ENCODE data around the gene CRKL.

CRKL gene

GRCh38 chr22:20956258-20957101 lies 39.3 kb downstream of the CRKL start (continued):
- TF ChIP-seq ZNF404 (tag by site-specific recombination; IDR thresholded peaks at IDR 0.05) (no peak), SP2 (tag by site-specific recombination; IDR thresholded peaks at IDR 0.05) (no peak), ZNF398 (tag by site-specific recombination; IDR thresholded peaks at IDR 0.05) (no peak), MEIS1 (CRISPR knock-in tag; IDR thresholded peaks at IDR 0.05; ENCODE audit: borderline replicate concordance) (no peak), KLF10 (tag by site-specific recombination; IDR thresholded peaks at IDR 0.05) (no peak), TCF7L2 (IDR thresholded peaks at IDR 0.05; ENCODE audit: borderline replicate concordance, low read depth, low read length) (no peak), ZBTB20 (tag by site-specific recombination; IDR thresholded peaks at IDR 0.05) (no peak), MYNN (tag by site-specific recombination; IDR thresholded peaks at IDR 0.05; ENCODE audit: borderline replicate concordance) (no peak), ZNF140 (tag by site-specific recombination; IDR thresholded peaks at IDR 0.05) (no peak), ZNF544 (tag by site-specific recombination; IDR thresholded peaks at IDR 0.05) (no peak), ZNF175 (tag by site-specific recombination; IDR thresholded peaks at IDR 0.05) (no peak), ZNF639 (tag by site-specific recombination; IDR thresholded peaks at IDR 0.05) (no peak), ZNF548 (tag by site-specific recombination; IDR thresholded peaks at IDR 0.05) (no peak), ZNF221 (tag by site-specific recombination; IDR thresholded peaks at IDR 0.05; ENCODE audit: borderline replicate concordance) (no peak), ZXDB (tag by site-specific recombination; IDR thresholded peaks at IDR 0.05) (no peak), ZNF146 (tag by site-specific recombination; IDR thresholded peaks at IDR 0.05) (no peak), ZNF707 (tag by site-specific recombination; IDR thresholded peaks at IDR 0.05) (no peak), ZNF571 (tag by site-specific recombination; IDR thresholded peaks at IDR 0.05) (no peak), ZNF133 (tag by site-specific recombination; IDR thresholded peaks at IDR 0.05) (no peak), OSR2 (tag by site-specific recombination; IDR thresholded peaks at IDR 0.05) (peak; percentile 71), ZEB2 (tag by site-specific recombination; IDR thresholded peaks at IDR 0.05) (no peak), ZNF521 (tag by site-specific recombination; IDR thresholded peaks at IDR 0.05) (no peak), ZNF366 (tag by site-specific recombination; conservative IDR thresholded peaks at IDR 0.05) (no peak), ZFP69B (tag by site-specific recombination; IDR thresholded peaks at IDR 0.05) (no peak), ZBTB1 (tag by site-specific recombination; IDR thresholded peaks at IDR 0.05) (no peak), ZNF664 (tag by site-specific recombination; IDR thresholded peaks at IDR 0.05) (no peak), ZNF558 (tag by site-specific recombination; IDR thresholded peaks at IDR 0.05) (no peak), ZNF394 (tag by site-specific recombination; IDR thresholded peaks at IDR 0.05; ENCODE audit: borderline replicate concordance) (peak; percentile 32; the same call in 1 of the 2 replicates), ZNF518A (tag by site-specific recombination; conservative IDR thresholded peaks at IDR 0.05; ENCODE audit: low read depth) (no peak), ZNF148 (tag by site-specific recombination; IDR thresholded peaks at IDR 0.05; ENCODE audit: borderline replicate concordance) (no peak), ZNF132 (tag by site-specific recombination; IDR thresholded peaks at IDR 0.05; ENCODE audit: borderline replicate concordance) (no peak)

Data from HEK293 (cell line).